HEK293T (cell line): ENCODE results near the gene ZNF639.

ENCODE experiments used
- CTCF ChIA-PET: fragments of 350-600 bp; formaldehyde crosslinking; extraction: SDS; loops from one replicate; lab custom pipeline; 2021; ENCODE audit warnings: antibody characterized with exemption, inconsistent platforms; lab: Yijun Ruan, JAX
- POLR2A ChIA-PET: fragments of 350-600 bp; formaldehyde crosslinking; extraction: SDS; loops from one replicate; lab custom pipeline; 2020; ENCODE audit warnings: antibody characterized with exemption, inconsistent platforms; lab: Yijun Ruan, JAX
- DNase-seq: peaks from one replicate; pipeline ENCODE4 v3.0.0; 2012; ENCODE audit warnings: mixed read lengths; ENCODE audit errors: extremely low spot score
- ARNT ChIP-seq: fragments of 450-650 bp; IDR thresholded peaks from 2 replicates; pipeline ENCODE4 v1.6.1; 2017; ENCODE audit warnings: mild to moderate bottlenecking
- BHLHE40 ChIP-seq: fragments of 450-650 bp; IDR thresholded peaks from 2 replicates; pipeline ENCODE4 v1.6.1; 2016; ENCODE audit warnings: mild to moderate bottlenecking, moderate library complexity, borderline replicate concordance
- CTBP1 ChIP-seq: fragments of 450-650 bp; IDR thresholded peaks from 2 replicates; pipeline ENCODE4 v1.6.1; 2016; ENCODE audit warnings: borderline replicate concordance
- ELF4 ChIP-seq: fragments of 450-650 bp; IDR thresholded peaks from 2 replicates; pipeline ENCODE4 v1.6.1; 2017; ENCODE audit warnings: antibody characterized with exemption
- FOXA1 ChIP-seq: fragments of 450-650 bp; IDR thresholded peaks from 2 replicates; pipeline ENCODE4 v1.6.1; 2016; ENCODE audit warnings: mild to moderate bottlenecking
- FOXK2 ChIP-seq: fragments of 450-650 bp; IDR thresholded peaks from 2 replicates; pipeline ENCODE4 v1.6.1; 2016; ENCODE audit warnings: mild to moderate bottlenecking
- FOXM1 ChIP-seq: fragments of 450-650 bp; IDR thresholded peaks from 2 replicates; pipeline ENCODE4 v1.6.1; 2017; ENCODE audit warnings: mild to moderate bottlenecking, borderline replicate concordance
- HDGF ChIP-seq: fragments of 450-650 bp; IDR thresholded peaks from 2 replicates; pipeline ENCODE4 v1.6.1; 2017; ENCODE audit warnings: antibody characterized with exemption, borderline replicate concordance
- L3MBTL2 ChIP-seq: fragments of 450-650 bp; conservative IDR thresholded peaks from 2 replicates; pipeline ENCODE4 v1.6.1; 2016; ENCODE audit warnings: mild to moderate bottlenecking
- LEF1 ChIP-seq: fragments of 450-650 bp; IDR thresholded peaks from 2 replicates; pipeline ENCODE4 v1.6.1; 2017; ENCODE audit warnings: mild to moderate bottlenecking, borderline replicate concordance
- NFRKB ChIP-seq: fragments of 450-650 bp; IDR thresholded peaks from 2 replicates; pipeline ENCODE4 v1.6.1; 2016; ENCODE audit warnings: mild to moderate bottlenecking, moderate library complexity
- SP1 ChIP-seq: fragments of 450-650 bp; IDR thresholded peaks from 2 replicates; pipeline ENCODE4 v1.6.1; 2017
- SUZ12 ChIP-seq: fragments of 450-650 bp; IDR thresholded peaks from 2 replicates; pipeline ENCODE4 v1.6.1; 2016; ENCODE audit warnings: mild to moderate bottlenecking
- TARDBP ChIP-seq: fragments of 450-650 bp; IDR thresholded peaks from 2 replicates; pipeline ENCODE4 v1.6.1; 2016
- ZNF384 ChIP-seq: fragments of 450-650 bp; IDR thresholded peaks from 2 replicates; pipeline ENCODE4 v1.6.1; 2016
- TF ChIP-seq, protein P1 (sequence below): fragments of 450-650 bp; IDR thresholded peaks from 2 replicates; pipeline ENCODE4 v1.6.1; 2016

The ZNF639 gene

DNA sequence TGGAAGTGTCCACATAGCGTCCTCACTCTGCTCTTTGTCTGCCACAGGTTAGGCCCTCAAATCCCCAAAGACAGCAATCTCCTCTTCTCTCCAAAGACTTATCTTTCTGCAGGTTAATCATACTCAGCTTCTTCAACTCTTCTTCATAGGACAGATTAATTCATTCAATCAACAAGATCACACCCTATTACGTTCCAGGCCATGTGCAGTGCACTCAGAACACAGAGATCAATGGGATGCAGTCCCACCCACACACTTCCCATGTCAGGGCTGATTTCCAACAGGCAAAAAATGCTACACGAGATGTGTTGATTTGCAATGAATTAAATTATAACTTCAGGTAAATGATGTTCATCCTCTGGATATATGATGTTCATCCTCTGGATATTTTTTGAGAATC lies 33.5 kb upstream of the ZNF639 start:
- no peak for DNase-seq
- ChIA-PET POLR2A (no interaction called here), CTCF (interaction anchor here (0.6 to 0.9 kb wide), 2 partner anchors 10 to 221 kb away, joined by 3 read pairs; no protein-coding TSS in a partner anchor)
- TF ChIP-seq FOXK2 (no peak), LEF1 (no peak), FOXM1 (no peak), SP1 (no peak), BHLHE40 (no peak), ELF4 (no peak), ARNT (no peak), CTBP1 (no peak), ZNF384 (no peak), HDGF (no peak), FOXA1 (no peak), NFRKB (no peak), TARDBP (no peak)
- TF ChIP-seq, protein P1, sequence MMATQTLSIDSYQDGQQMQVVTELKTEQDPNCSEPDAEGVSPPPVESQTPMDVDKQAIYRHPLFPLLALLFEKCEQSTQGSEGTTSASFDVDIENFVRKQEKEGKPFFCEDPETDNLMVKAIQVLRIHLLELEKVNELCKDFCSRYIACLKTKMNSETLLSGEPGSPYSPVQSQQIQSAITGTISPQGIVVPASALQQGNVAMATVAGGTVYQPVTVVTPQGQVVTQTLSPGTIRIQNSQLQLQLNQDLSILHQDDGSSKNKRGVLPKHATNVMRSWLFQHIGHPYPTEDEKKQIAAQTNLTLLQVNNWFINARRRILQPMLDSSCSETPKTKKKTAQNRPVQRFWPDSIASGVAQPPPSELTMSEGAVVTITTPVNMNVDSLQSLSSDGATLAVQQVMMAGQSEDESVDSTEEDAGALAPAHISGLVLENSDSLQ = no peak

DNA sequence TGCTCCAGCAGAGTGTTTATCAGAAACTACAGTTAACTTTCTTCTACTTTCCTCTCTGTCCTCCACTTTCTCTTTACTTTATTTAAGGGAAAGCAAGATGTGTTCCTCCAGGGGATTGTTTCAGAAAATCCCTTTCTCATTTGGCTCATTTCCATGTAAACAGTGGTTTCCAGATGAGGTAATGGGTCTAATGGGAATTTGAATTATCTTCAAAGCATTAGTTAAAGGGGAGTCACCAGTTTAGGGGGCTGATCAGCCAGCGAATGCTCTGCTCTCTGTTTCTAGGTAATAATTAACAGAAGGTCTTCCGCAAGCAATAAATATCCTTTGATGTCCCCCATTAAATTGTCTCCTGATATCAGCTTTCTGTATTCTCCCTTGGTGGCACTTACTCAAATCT lies 30.4 kb upstream of the ZNF639 start:
- CTCF ChIA-PET = no interaction called here
- no peak for TF ChIP-seq LEF1
- TF ChIP-seq BHLHE40 = no peak
- no peak for TF ChIP-seq NFRKB
- TF ChIP-seq, protein P1 = no peak
- TF ChIP-seq ZNF384 = no peak
- no peak for TF ChIP-seq FOXM1
- TF ChIP-seq FOXK2 = no peak
- no peak for TF ChIP-seq CTBP1
- no peak for TF ChIP-seq ELF4
- no peak for TF ChIP-seq SP1
- TF ChIP-seq FOXA1 = no peak
- no peak for TF ChIP-seq SUZ12
- TF ChIP-seq HDGF = no peak
- TF ChIP-seq TARDBP = no peak
- TF ChIP-seq L3MBTL2 = no peak
- TF ChIP-seq ARNT = no peak
- POLR2A ChIA-PET = no interaction called here
- DNase-seq = no peak

DNA sequence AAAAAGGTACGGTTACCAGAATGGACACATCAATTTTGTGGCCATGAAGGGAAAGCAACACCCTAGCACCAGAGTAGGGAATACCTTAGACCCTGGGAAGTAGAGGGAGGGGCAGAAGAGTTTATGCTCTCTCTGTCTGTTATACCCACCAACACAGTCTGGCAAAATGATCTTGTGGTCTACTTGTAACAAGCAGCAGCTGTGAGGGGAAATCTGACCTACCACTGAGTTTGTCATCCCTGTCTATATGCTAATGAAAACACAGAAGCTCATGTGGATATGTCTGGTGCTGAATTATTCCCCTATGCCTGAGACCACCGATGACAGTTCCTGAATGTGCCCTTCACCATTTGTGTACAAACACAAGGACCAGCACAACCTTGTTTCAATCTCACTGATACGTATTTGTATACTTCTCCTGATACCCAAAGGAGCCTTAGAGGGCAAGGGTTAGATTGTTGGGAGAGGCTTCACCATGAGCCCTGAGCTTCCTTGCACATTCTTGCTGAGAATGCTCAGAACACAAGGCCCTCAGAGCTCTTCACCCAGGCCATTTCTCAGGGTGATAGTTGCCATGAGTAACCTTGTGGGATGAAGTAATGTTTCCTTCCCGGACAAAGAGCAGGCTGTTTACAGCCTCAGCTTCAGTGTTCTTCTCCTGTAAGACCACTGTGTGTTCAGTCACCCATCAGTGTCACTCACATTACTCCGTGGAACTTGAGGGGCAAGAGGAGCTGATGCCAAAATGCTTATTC lies 24.7 kb upstream of the ZNF639 start:
- ChIA-PET POLR2A (no interaction called here), CTCF (interaction anchor here (0.7 kb wide), 1 partner anchor 155 kb away, joined by 6 read pairs; no protein-coding TSS in a partner anchor)
- DNase-seq = no peak
- TF ChIP-seq, protein P1 = no peak
- no peak for TF ChIP-seq TARDBP
- TF ChIP-seq FOXA1 = no peak
- TF ChIP-seq LEF1 = no peak

DNA sequence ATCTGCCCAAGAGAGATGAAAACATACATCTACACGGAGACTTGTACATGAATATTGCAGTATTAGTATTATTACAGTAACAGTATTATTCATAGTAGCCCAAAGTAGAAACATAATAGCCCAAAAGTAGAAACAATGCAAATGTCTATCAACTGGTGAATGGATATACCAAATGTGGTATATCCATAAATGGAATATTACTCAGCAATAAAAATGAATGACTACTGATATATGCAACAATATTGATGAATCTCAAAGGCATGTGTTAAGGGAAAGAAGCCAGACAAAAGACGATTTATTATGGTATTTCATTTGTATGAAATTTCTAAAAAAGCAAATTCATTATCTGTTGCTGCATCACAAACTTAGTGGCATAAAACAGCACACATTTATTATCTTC lies 23.5 kb upstream of the ZNF639 start:
- ChIA-PET CTCF (no interaction called here), POLR2A (no interaction called here)
- TF ChIP-seq FOXM1 (no peak), BHLHE40 (no peak), LEF1 (no peak), ELF4 (no peak), FOXK2 (no peak), SUZ12 (no peak), TARDBP (no peak), FOXA1 (no peak)
- TF ChIP-seq, protein P1 = no peak
- no peak for DNase-seq

DNA sequence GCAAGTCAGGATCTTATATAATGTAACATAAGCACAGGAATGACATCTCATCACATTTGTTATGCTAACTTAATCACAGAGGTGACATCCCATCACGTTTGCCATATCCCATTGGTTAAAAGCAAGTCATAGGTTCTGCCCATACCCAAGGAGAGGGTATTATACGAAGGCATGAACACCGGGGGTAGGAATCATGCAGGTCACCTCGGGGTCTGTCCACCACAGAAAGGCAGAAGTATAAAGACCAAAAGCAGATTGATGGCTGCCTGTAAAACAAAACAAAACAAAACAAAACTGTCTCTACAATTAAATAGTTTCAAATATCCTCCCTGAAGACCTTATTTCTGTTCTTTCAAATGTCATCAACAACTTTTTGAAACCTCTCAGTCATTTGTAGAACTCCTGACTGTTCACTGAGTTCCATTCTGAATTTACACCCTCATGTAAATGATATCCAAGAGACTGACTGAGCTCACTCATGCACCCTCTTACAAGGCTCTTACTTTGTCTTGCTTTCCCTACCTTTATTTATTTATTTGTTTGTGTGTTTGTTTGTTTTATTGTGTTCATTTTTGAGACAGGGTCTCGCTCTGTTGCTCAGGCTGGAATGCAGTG lies 22.7 kb upstream of the ZNF639 start:
- no peak for DNase-seq
- POLR2A ChIA-PET = no interaction called here
- CTCF ChIA-PET = no interaction called here
- TF ChIP-seq TARDBP (no peak), FOXM1 (no peak), SUZ12 (no peak), NFRKB (no peak), SP1 (no peak), ZNF384 (no peak), ARNT (no peak), FOXK2 (no peak), CTBP1 (no peak), HDGF (no peak), FOXA1 (no peak), LEF1 (no peak), L3MBTL2 (no peak), ELF4 (no peak), BHLHE40 (no peak)
- TF ChIP-seq, protein P1 = no peak
